Measurements from ENCODE around the gene MGAT1. TPM values are rescaled to one million over a fixed set of nuclear protein-coding genes. Genes with fewer than 3 reads are reported as not detected.

MGAT1 gene
- total RNA-seq, 2 experiments from 2014 or later: 141 to 142 TPM

GRCh38 chr5:180807046-180807445, 4.4 kb upstream of the MGAT1 start:
- Mint-ChIP-seq H3K36me3 (peaks cover 32% of the 10 kb centered on the region), H3K27ac (peak overlapping the region; percentile 100), H3K27me3 (no peaks in the 10 kb centered on the region), H3K4me3 (peak overlapping the region; percentile 78), H3K9me3 (ENCODE audit: low read depth) (no peaks in the 10 kb centered on the region), H3K4me1 (peaks cover 56% of the 10 kb centered on the region)
- DNase-seq (no peak), ATAC-seq (no peak)
- CTCF ChIA-PET: interaction anchor here (2.5 to 3.2 kb wide), 2 partner anchors 23 to 54 kb away, joined by 12 to 16 read pairs; partner anchors contain the start of gene ZFP62

- no peaks in the 10 kb centered on the region for H3K9me3 Mint-ChIP-seq (ENCODE audit: low read depth)
- CTCF ChIA-PET: interaction anchor here (1.0 to 3.2 kb wide), 2 partner anchors 12 to 24 kb away, joined by 3 to 16 read pairs; no protein-coding TSS in a partner anchor
- DNase-seq: no peak
- peak overlapping the region; percentile 78 for H3K4me3 Mint-ChIP-seq
- H3K27ac Mint-ChIP-seq: peak overlapping the region; percentile 100
- ATAC-seq: no peak
- H3K27me3 Mint-ChIP-seq: no peaks in the 10 kb centered on the region
- H3K36me3 Mint-ChIP-seq: peaks cover 37% of the 10 kb centered on the region
- H3K4me1 Mint-ChIP-seq: peaks cover 55% of the 10 kb centered on the region
Observed at GRCh38 chr5:180806351-180807011, 3.9 kb upstream of the MGAT1 start.

- DNase-seq: peak; percentile 67
- Mint-ChIP-seq H3K4me1 (peaks cover 76% of the 10 kb centered on the region), H3K27me3 (no peaks in the 10 kb centered on the region), H3K27ac (peak overlapping the region; percentile 100), H3K4me3 (peak overlapping the region; percentile 78), H3K36me3 (peaks cover 57% of the 10 kb centered on the region), H3K9me3 (ENCODE audit: low read depth) (no peaks in the 10 kb centered on the region)
- CTCF ChIA-PET: interaction anchor here (1.0 to 2.9 kb wide), 4 partner anchors 10 to 56 kb away, joined by 3 to 16 read pairs (median 6); partner anchors contain the start of gene ZFP62
- peak; percentile 18 for ATAC-seq
Observed at GRCh38 chr5:180804129-180804618, 1.6 kb upstream of the MGAT1 start.

- CTCF ChIA-PET: interaction anchor here (0.7 to 2.9 kb wide), 5 partner anchors 14 to 332 kb away, joined by 3 to 16 read pairs (median 4); partner anchors contain the start of gene ZFP62
- DNase-seq: peak; percentile 97
- peaks cover 76% of the 10 kb centered on the region for H3K4me1 Mint-ChIP-seq
- H3K36me3 Mint-ChIP-seq: peaks cover 61% of the 10 kb centered on the region
- H3K9me3 Mint-ChIP-seq (ENCODE audit: low read depth): no peaks in the 10 kb centered on the region
- peak overlapping the region; percentile 78 for H3K4me3 Mint-ChIP-seq
- H3K27ac Mint-ChIP-seq: peak overlapping the region; percentile 100
- ATAC-seq: peak; percentile 73
- no peaks in the 10 kb centered on the region for H3K27me3 Mint-ChIP-seq
Observed at GRCh38 chr5:180803181-180804128, 849 bp upstream of the MGAT1 start.

GRCh38 chr5:180801596-180802324, 846 bp downstream of the MGAT1 start:
- DNase-seq (no peak), ATAC-seq (peak; percentile 1)
- Mint-ChIP-seq H3K4me3 (peak overlapping the region; percentile 78), H3K4me1 (peaks cover 74% of the 10 kb centered on the region), H3K36me3 (peaks cover 56% of the 10 kb centered on the region), H3K9me3 (ENCODE audit: low read depth) (no peaks in the 10 kb centered on the region), H3K27me3 (no peaks in the 10 kb centered on the region), H3K27ac (peak overlapping the region; percentile 86)
- CTCF ChIA-PET: interaction anchor here (0.6 to 3.3 kb wide), 6 partner anchors 9 to 461 kb away, joined by 3 to 16 read pairs (median 4); no protein-coding TSS in a partner anchor

GRCh38 chr5:180799902-180800801, 2.5 kb downstream of the MGAT1 start:
- peaks cover 75% of the 10 kb centered on the region for H3K4me1 Mint-ChIP-seq
- H3K9me3 Mint-ChIP-seq (ENCODE audit: low read depth): no peaks in the 10 kb centered on the region
- H3K27ac Mint-ChIP-seq: peak overlapping the region; percentile 86
- ATAC-seq: no peak
- peaks cover 59% of the 10 kb centered on the region for H3K36me3 Mint-ChIP-seq
- no peak for DNase-seq
- no peaks in the 10 kb centered on the region for H3K27me3 Mint-ChIP-seq
- CTCF ChIA-PET: interaction anchor here (1.2 to 3.3 kb wide), 2 partner anchors 30 to 35 kb away, joined by 3 to 16 read pairs; no protein-coding TSS in a partner anchor
- peak overlapping the region; percentile 78 for H3K4me3 Mint-ChIP-seq

GRCh38 chr5:180799194-180799593, 3.4 kb downstream of the MGAT1 start:
- no peaks in the 10 kb centered on the region for H3K27me3 Mint-ChIP-seq
- peak overlapping the region; percentile 86 for H3K27ac Mint-ChIP-seq
- CTCF ChIA-PET: interaction anchor here (1.0 to 3.3 kb wide), 3 partner anchors 26 to 71 kb away, joined by 3 to 16 read pairs (median 4); no protein-coding TSS in a partner anchor
- peaks cover 71% of the 10 kb centered on the region for H3K4me1 Mint-ChIP-seq
- H3K36me3 Mint-ChIP-seq: peaks cover 60% of the 10 kb centered on the region
- ATAC-seq (no peak), DNase-seq (no peak)
- no peaks in the 10 kb centered on the region for H3K9me3 Mint-ChIP-seq (ENCODE audit: low read depth)
- peak overlapping the region; percentile 10 for H3K4me3 Mint-ChIP-seq

GRCh38 chr5:180798193-180798592, 4.4 kb downstream of the MGAT1 start:
- no peaks in the 10 kb centered on the region for H3K27me3 Mint-ChIP-seq
- H3K27ac Mint-ChIP-seq: no peak overlapping the region

GRCh38 chr5:180797256-180798192, 5.1 kb downstream of the MGAT1 start:
- Mint-ChIP-seq H3K27ac (no peak overlapping the region), H3K9me3 (ENCODE audit: low read depth) (no peaks in the 10 kb centered on the region), H3K27me3 (no peaks in the 10 kb centered on the region), H3K4me3 (no peak overlapping the region), H3K36me3 (peaks cover 66% of the 10 kb centered on the region), H3K4me1 (peaks cover 79% of the 10 kb centered on the region)
- ATAC-seq (no peak), DNase-seq (no peak)
- CTCF ChIA-PET: no interaction called here

More at GRCh38 chr5:180798193-180798592, 4.4 kb downstream of the MGAT1 start:
- Mint-ChIP-seq H3K4me1 (peaks cover 76% of the 10 kb centered on the region), H3K4me3 (no peak overlapping the region), H3K9me3 (ENCODE audit: low read depth) (no peaks in the 10 kb centered on the region), H3K36me3 (peaks cover 63% of the 10 kb centered on the region)
- DNase-seq (no peak), ATAC-seq (no peak)
- CTCF ChIA-PET: interaction anchor here (1.0 kb wide), 1 partner anchor 27 kb away, joined by 4 read pairs; no protein-coding TSS in a partner anchor

- CTCF ChIA-PET: interaction anchor here (1.1 to 1.8 kb wide), 4 partner anchors 9 to 73 kb away, joined by 3 to 8 read pairs (median 6); no protein-coding TSS in a partner anchor
- H3K36me3 Mint-ChIP-seq: peaks cover 62% of the 10 kb centered on the region
- peaks cover 69% of the 10 kb centered on the region for H3K4me1 Mint-ChIP-seq
- no peak for DNase-seq
- ATAC-seq: no peak
- no peak overlapping the region for H3K4me3 Mint-ChIP-seq
- H3K9me3 Mint-ChIP-seq (ENCODE audit: low read depth): no peaks in the 10 kb centered on the region
- H3K27me3 Mint-ChIP-seq: no peaks in the 10 kb centered on the region
- peak overlapping the region; percentile 67 for H3K27ac Mint-ChIP-seq
Observed at GRCh38 chr5:180795771-180796313, 6.8 kb downstream of the MGAT1 start.

- ATAC-seq (no peak), DNase-seq (no peak)
- H3K27ac Mint-ChIP-seq: no peak overlapping the region
- CTCF ChIA-PET: interaction anchor here (1.6 kb wide), 1 partner anchor 11 kb away, joined by 4 read pairs; no protein-coding TSS in a partner anchor
- H3K36me3 Mint-ChIP-seq: peaks cover 43% of the 10 kb centered on the region
- peaks cover 44% of the 10 kb centered on the region for H3K4me1 Mint-ChIP-seq
- H3K27me3 Mint-ChIP-seq: no peaks in the 10 kb centered on the region
- H3K4me3 Mint-ChIP-seq: no peak overlapping the region
- H3K9me3 Mint-ChIP-seq (ENCODE audit: low read depth): no peaks in the 10 kb centered on the region
Observed at GRCh38 chr5:180792965-180793287, 9.7 kb downstream of the MGAT1 start.

Measured in activated CD8-positive, alpha-beta memory T cell treated with anti-CD3 and anti-CD28 coated beads, Interleukin-2, amount 10 ng/mL, durations not matched to agents 7 days and 5 days (primary cell).